Measurements from ENCODE around the gene PDZD11. TPM values are rescaled to one million over a fixed set of nuclear protein-coding genes. Genes with fewer than 3 reads are reported as not detected.
"Not testable (repeated sequence)": the region's sequence is repeated elsewhere in the genome, so short reads cannot be mapped to it uniquely, and the experiment has no call there.

PDZD11 gene
- total RNA-seq, 1 donor from 2014 or later = 23.0 TPM

GRCh38 chrX:70247252-70247651 is 42.5 kb downstream of the PDZD11 start:
- TF ChIP-seq, protein P1, sequence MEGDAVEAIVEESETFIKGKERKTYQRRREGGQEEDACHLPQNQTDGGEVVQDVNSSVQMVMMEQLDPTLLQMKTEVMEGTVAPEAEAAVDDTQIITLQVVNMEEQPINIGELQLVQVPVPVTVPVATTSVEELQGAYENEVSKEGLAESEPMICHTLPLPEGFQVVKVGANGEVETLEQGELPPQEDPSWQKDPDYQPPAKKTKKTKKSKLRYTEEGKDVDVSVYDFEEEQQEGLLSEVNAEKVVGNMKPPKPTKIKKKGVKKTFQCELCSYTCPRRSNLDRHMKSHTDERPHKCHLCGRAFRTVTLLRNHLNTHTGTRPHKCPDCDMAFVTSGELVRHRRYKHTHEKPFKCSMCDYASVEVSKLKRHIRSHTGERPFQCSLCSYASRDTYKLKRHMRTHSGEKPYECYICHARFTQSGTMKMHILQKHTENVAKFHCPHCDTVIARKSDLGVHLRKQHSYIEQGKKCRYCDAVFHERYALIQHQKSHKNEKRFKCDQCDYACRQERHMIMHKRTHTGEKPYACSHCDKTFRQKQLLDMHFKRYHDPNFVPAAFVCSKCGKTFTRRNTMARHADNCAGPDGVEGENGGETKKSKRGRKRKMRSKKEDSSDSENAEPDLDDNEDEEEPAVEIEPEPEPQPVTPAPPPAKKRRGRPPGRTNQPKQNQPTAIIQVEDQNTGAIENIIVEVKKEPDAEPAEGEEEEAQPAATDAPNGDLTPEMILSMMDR (IDR thresholded peaks at IDR 0.05) = no peak
- DNase-seq = no peak
- Histone ChIP-seq H3K36me3 (no peaks in the 10 kb centered on the region), H3K9me3 (no peaks in the 10 kb centered on the region), H3K27me3 (ENCODE audit: low read depth) (no peaks in the 10 kb centered on the region), H3K4me3 (no peak overlapping the region), H3K27ac (no peak overlapping the region), H3K4me1 (no peaks in the 10 kb centered on the region)
- no peak for ATAC-seq
- intact Hi-C loops (cut with DNase I) = no loop called here

DNA sequence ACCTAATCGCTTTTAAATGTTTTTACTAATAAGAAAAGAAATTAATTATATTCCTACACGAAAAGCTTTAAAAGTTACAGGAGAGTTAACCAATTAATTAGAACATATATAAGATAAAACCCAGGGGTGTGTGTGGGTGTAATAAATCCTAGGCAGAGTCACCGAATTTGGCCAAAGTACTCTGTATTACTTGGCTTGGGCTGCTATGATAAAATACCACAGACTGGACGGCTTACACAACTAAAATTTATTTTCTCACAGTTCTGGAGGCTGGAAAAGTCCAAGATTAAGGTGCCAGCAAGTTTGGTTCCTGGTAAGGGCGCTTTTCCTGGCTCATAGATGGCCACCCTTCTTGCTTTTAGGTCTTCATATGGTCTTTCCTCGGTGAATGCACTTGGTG is 44.8 kb downstream of the PDZD11 start:
- Histone ChIP-seq H3K36me3 (no peaks in the 10 kb centered on the region), H3K27ac (no peak overlapping the region), H3K4me3 (no peak overlapping the region), H3K9me3 (no peaks in the 10 kb centered on the region), H3K27me3 (ENCODE audit: low read depth) (no peaks in the 10 kb centered on the region), H3K4me1 (no peaks in the 10 kb centered on the region)
- TF ChIP-seq, protein P1 (IDR thresholded peaks at IDR 0.05) = no peak
- ATAC-seq (no peak), DNase-seq (no peak)
- intact Hi-C loops (cut with DNase I) = no loop called here

GRCh38 chrX:70243601-70244000 is 46.1 kb downstream of the PDZD11 start:
- H3K27ac ChIP-seq; ATAC-seq; DNase-seq; H3K4me3 ChIP-seq; H3K9me3 ChIP-seq; intact Hi-C loops (cut with DNase I); H3K36me3 ChIP-seq; H3K27me3 ChIP-seq (ENCODE audit: low read depth); H3K4me1 ChIP-seq: not testable (repeated sequence)

- H3K4me3 ChIP-seq = no peak overlapping the region
- TF ChIP-seq, protein P1 (IDR thresholded peaks at IDR 0.05) = no peak
- DNase-seq (no peak), ATAC-seq (no peak)
- H3K36me3 ChIP-seq = no peaks in the 10 kb centered on the region
- no peaks in the 10 kb centered on the region for H3K4me1 ChIP-seq
- no peaks in the 10 kb centered on the region for H3K9me3 ChIP-seq
- no peak overlapping the region for H3K27ac ChIP-seq
- no peaks in the 10 kb centered on the region for H3K27me3 ChIP-seq (ENCODE audit: low read depth)
- intact Hi-C loops (cut with DNase I) = no loop called here
Measured at GRCh38 chrX:70241501-70241900, 48.2 kb downstream of the PDZD11 start.

GRCh38 chrX:70240751-70241150 is 49.0 kb downstream of the PDZD11 start:
- no peak overlapping the region for H3K27ac ChIP-seq
- intact Hi-C loops (cut with DNase I) = no loop called here
- H3K4me1 ChIP-seq = no peaks in the 10 kb centered on the region
- TF ChIP-seq, protein P1 (IDR thresholded peaks at IDR 0.05) = no peak
- no peak for ATAC-seq
- H3K4me3 ChIP-seq = no peak overlapping the region
- H3K36me3 ChIP-seq = no peaks in the 10 kb centered on the region
- H3K27me3 ChIP-seq (ENCODE audit: low read depth) = no peaks in the 10 kb centered on the region
- DNase-seq = no peak
- no peaks in the 10 kb centered on the region for H3K9me3 ChIP-seq

Other genes starting within 250 kb of the PDZD11 start
- 1.0 TPM for gene AWAT2, start 240.0 kb downstream of the PDZD11 start, total RNA-seq
- gene OTUD6A, start 227.5 kb downstream of the PDZD11 start, total RNA-seq = not detected
- gene IGBP1, start 156.5 kb downstream of the PDZD11 start, total RNA-seq = 60.1 TPM
- not detected for gene DGAT2L6, start 112.4 kb downstream of the PDZD11 start, total RNA-seq
- gene AWAT1, start 55.3 kb downstream of the PDZD11 start, total RNA-seq = not detected
- 0.38 TPM for gene P2RY4, start 29.7 kb downstream of the PDZD11 start, total RNA-seq
- not detected for gene ARR3, start 21.6 kb downstream of the PDZD11 start, total RNA-seq
- gene RAB41, start 7.8 kb downstream of the PDZD11 start, total RNA-seq = not detected
- 0.86 TPM for gene KIF4A, start 177 bp upstream of the PDZD11 start, total RNA-seq
- gene GDPD2, start 133.4 kb upstream of the PDZD11 start, total RNA-seq = not detected
- 24.1 TPM for gene DLG3, start 154.9 kb upstream of the PDZD11 start, total RNA-seq